Stimulated activated memory B cell treated with anti-CD40 and anti-IgM and Interleukin-4, amounts not matched to agents 10 μg/mL and 1 μg/mL and 100 μg/mL, for 72 hours (primary cell): ENCODE data around the gene LAMB4.

Source experiments
- ATAC-seq: fragments of 150-1000 bp; cut with Tn5 transposase; 2 replicates; pipeline ENCODE4 v1.10.0; 2021
- H3K27ac Mint-ChIP-seq: one replicate; pipeline ENCODE4 v1.8.0; 2022; ENCODE audit warnings: mild to moderate bottlenecking, mixed read lengths
- H3K27me3 Mint-ChIP-seq: one replicate; pipeline ENCODE4 v1.8.0; 2022; ENCODE audit warnings: mixed read lengths
- H3K36me3 Mint-ChIP-seq: one replicate; pipeline ENCODE4 v1.8.0; 2022; ENCODE audit warnings: mixed read lengths
- H3K4me1 Mint-ChIP-seq: one replicate; pipeline ENCODE4 v1.8.0; 2022; ENCODE audit warnings: mixed read lengths
- H3K4me3 Mint-ChIP-seq: one replicate; pipeline ENCODE4 v1.8.0; 2022; ENCODE audit warnings: mild to moderate bottlenecking, moderate library complexity, mixed read lengths
- H3K9me3 Mint-ChIP-seq: one replicate; pipeline ENCODE4 v1.8.0; 2022; ENCODE audit warnings: mixed read lengths

Gene LAMB4

GRCh38 chr7:108000875-108001763 is 129.0 kb downstream of the LAMB4 start:
- H3K27me3 Mint-ChIP-seq = peaks cover 51% of the 10 kb centered on the region
- peak overlapping the region; percentile 75 for H3K4me3 Mint-ChIP-seq
- H3K4me1 Mint-ChIP-seq = peaks cover 23% of the 10 kb centered on the region
- no peaks in the 10 kb centered on the region for H3K9me3 Mint-ChIP-seq
- H3K27ac Mint-ChIP-seq = no peak overlapping the region
- no peaks in the 10 kb centered on the region for H3K36me3 Mint-ChIP-seq
- no peak for ATAC-seq

DNA sequence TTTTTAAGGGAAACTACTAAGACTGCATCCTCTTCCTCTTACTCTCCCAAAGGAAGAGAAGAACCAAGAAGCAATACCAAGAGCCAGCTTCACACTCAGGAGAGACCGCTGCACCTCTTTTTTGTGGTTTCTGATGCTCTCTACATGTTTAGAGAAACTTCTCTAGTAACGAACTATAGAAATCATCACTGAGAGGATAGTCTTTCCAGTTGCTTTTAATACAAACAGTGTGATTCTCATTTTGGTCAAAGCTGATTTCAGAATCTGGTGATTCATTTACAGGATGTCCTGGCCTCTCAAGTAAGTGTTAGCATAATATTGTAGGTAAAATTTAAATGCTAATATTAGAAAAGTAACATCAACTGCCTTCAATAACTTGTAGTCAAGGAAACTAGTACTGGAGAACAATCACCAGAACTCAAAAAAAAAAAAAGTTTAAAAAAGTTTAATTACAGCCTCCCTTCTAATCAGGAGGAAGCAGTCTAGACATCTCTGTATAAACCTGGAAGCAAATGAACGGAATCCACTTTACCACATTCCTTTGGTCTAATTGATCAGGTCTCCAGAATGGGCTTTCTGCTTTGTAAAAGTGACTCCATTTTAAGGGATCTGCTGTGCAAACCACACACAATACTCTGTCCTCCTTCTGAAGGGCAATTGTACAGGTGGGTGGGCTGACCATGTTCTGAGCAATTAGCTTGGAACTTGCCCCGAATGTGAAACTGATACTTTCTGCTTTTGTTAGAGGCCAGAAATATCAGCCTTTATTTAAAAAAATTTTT is 130.2 kb downstream of the LAMB4 start:
- H3K9me3 Mint-ChIP-seq = no peaks in the 10 kb centered on the region
- H3K27me3 Mint-ChIP-seq = peaks cover 39% of the 10 kb centered on the region
- peaks cover 23% of the 10 kb centered on the region for H3K4me1 Mint-ChIP-seq
- H3K27ac Mint-ChIP-seq = no peak overlapping the region
- H3K36me3 Mint-ChIP-seq = no peaks in the 10 kb centered on the region
- H3K4me3 Mint-ChIP-seq = no peak overlapping the region
- no peak for ATAC-seq

GRCh38 chr7:107998660-107999480 is 131.3 kb downstream of the LAMB4 start:
- ATAC-seq = no peak

GRCh38 chr7:107998150-107998549 is 132.0 kb downstream of the LAMB4 start:
- H3K27ac Mint-ChIP-seq = no peak overlapping the region
- peaks cover 33% of the 10 kb centered on the region for H3K27me3 Mint-ChIP-seq
- H3K9me3 Mint-ChIP-seq = no peaks in the 10 kb centered on the region
- no peaks in the 10 kb centered on the region for H3K36me3 Mint-ChIP-seq
- H3K4me1 Mint-ChIP-seq = peaks cover 15% of the 10 kb centered on the region
- no peak for ATAC-seq
- H3K4me3 Mint-ChIP-seq = no peak overlapping the region

More at GRCh38 chr7:107998660-107999480, 131.3 kb downstream of the LAMB4 start:
- H3K27ac Mint-ChIP-seq = no peak overlapping the region
- H3K4me3 Mint-ChIP-seq = no peak overlapping the region
- no peaks in the 10 kb centered on the region for H3K36me3 Mint-ChIP-seq
- H3K4me1 Mint-ChIP-seq = peaks cover 18% of the 10 kb centered on the region
- peaks cover 30% of the 10 kb centered on the region for H3K27me3 Mint-ChIP-seq
- H3K9me3 Mint-ChIP-seq = no peaks in the 10 kb centered on the region

DNA sequence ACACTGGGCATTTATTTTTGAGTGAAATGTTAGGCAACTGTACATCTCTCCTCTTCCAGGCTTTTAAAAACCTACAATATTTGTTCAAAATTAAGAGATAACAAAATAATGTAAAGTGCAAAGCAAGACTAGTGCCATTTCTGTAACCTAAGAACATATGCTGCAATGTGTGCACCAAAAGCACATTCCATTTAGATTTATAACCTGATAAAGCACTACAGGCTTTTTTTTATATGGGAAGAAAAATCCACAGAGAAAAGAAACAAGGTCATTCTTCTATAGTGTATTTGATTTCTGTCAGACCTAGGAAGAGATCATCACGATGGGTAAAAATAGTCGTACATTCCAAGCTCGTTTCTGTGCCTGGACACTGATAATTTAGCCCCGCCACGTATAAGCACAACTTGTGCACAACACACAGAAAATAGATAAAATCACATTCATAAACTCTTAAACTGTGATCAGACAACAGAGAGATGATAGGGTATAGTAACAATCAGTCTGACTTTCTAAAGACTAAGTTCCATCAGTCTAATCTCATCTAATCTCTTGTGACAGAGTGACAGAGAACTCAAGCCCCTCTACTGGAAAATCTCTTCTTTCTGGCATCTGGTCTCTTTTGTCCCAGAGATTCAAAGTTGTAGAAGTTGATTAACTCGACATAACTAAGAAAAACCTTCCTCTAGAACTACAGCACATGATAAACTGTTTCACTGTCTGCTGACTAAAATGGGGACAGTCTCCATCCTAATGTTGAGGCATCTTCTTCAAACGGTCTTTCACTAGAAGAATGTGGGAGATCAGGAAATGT is 133.9 kb downstream of the LAMB4 start:
- peaks cover under 1% of the 10 kb centered on the region for H3K4me1 Mint-ChIP-seq
- H3K27me3 Mint-ChIP-seq = peaks cover 24% of the 10 kb centered on the region
- H3K36me3 Mint-ChIP-seq = no peaks in the 10 kb centered on the region
- no peak overlapping the region for H3K4me3 Mint-ChIP-seq
- H3K9me3 Mint-ChIP-seq = no peaks in the 10 kb centered on the region
- no peak for ATAC-seq
- no peak overlapping the region for H3K27ac Mint-ChIP-seq

DNA sequence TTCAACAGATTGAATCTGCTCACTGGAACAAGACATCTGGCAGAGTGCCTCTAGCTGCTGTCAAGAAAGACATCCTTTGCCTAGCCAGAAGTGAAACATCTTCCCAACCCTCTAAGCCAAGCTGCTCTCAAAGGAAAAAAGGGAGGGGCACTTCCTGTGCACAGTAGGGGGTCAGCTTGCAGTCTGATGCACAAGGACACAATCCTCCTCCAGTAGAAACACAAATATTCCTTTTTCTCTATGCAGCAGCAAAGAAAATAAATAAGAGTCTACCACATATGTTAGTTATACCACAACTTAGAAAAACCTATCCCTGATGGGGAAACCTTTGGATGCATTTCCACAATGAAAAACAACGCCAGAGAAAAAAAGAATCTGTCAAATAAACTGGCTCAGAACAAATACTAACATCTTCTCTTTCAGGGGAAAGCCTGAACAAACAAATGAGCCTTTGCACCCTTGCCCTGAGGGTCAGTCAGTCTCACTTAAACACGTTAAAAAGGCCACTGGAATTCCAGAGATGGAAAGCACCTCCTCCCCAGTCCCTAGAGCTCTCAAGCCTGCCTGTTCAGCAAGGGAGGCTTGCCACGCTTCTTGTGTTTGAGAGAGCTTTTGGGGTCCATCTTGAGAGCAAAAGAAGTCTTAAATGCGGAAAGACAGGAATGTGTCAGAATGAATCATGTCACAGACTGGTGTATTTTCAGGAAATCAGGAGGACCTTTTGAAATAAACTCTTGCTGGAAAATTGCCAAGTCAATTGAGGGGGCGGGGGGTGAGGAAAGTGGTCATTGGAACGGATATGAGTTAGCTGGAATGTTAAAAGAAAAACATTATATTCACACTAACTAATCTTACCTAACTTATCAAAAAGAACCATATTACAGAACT is 134.7 kb downstream of the LAMB4 start:
- Mint-ChIP-seq H3K4me1 (no peaks in the 10 kb centered on the region), H3K27me3 (peaks cover 18% of the 10 kb centered on the region), H3K9me3 (no peaks in the 10 kb centered on the region), H3K27ac (no peak overlapping the region), H3K36me3 (no peaks in the 10 kb centered on the region), H3K4me3 (no peak overlapping the region)
- no peak for ATAC-seq

DNA sequence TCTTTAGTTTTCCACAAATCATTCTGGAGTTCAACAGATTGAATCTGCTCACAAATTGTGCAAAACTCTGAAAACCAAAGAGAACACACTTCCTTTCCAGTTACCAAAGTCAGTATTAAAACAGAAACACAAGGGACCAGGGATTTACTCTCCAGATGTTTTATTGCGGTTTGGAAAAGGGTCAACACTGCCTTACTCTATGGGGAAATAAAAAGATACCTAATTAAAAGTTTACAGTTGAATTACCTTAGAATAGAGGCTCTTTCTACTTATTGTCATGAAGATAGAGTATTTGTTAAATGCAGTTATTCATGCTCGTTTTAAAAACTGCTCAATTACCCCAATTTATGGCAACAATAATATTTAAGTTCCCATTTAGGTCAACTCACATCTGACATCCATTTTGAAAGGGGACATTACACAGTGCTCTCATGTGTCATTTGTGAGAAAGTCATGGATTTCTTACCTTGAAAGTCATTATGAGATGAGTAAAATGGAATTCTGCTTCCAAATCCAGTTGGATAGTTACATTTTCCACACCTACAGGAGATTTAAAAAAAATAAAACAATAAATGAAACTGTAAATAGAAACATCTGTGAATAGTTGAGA is 135.6 kb downstream of the LAMB4 start:
- peaks cover 20% of the 10 kb centered on the region for H3K27me3 Mint-ChIP-seq
- no peaks in the 10 kb centered on the region for H3K36me3 Mint-ChIP-seq
- no peaks in the 10 kb centered on the region for H3K9me3 Mint-ChIP-seq
- H3K27ac Mint-ChIP-seq = no peak overlapping the region
- ATAC-seq = no peak
- H3K4me1 Mint-ChIP-seq = no peaks in the 10 kb centered on the region
- no peak overlapping the region for H3K4me3 Mint-ChIP-seq

DNA sequence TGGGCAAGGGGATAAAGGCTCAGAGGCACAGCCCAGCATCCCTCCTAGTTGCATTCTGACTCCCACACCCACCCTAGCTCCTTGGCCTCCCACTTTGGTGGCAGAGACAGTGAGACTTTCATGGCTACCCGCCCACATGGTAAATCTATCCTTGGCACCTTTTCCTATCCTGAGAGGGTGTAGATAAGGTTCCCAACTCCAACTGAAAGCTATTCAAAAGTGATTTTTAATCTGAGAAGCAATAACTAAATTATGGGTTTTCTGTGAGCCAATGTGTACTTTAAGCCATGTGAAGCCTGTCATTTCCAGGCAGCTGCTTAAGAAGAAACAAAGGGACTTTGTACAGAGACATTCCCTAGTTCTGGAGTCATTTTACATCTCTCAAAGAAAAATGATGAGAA is 136.3 kb downstream of the LAMB4 start:
- Mint-ChIP-seq H3K4me3 (no peak overlapping the region), H3K9me3 (no peaks in the 10 kb centered on the region), H3K27ac (no peak overlapping the region), H3K27me3 (peaks cover 26% of the 10 kb centered on the region), H3K4me1 (no peaks in the 10 kb centered on the region), H3K36me3 (no peaks in the 10 kb centered on the region)
- no peak for ATAC-seq

GRCh38 chr7:107989618-107990373 is 140.4 kb downstream of the LAMB4 start:
- peaks cover 47% of the 10 kb centered on the region for H3K27me3 Mint-ChIP-seq
- no peaks in the 10 kb centered on the region for H3K9me3 Mint-ChIP-seq
- H3K27ac Mint-ChIP-seq = no peak overlapping the region
- ATAC-seq = no peak
- no peak overlapping the region for H3K4me3 Mint-ChIP-seq
- no peaks in the 10 kb centered on the region for H3K36me3 Mint-ChIP-seq
- H3K4me1 Mint-ChIP-seq = no peaks in the 10 kb centered on the region

GRCh38 chr7:107982918-107983389 is 147.2 kb downstream of the LAMB4 start:
- H3K36me3 Mint-ChIP-seq = no peaks in the 10 kb centered on the region
- H3K4me1 Mint-ChIP-seq = no peaks in the 10 kb centered on the region

DNA sequence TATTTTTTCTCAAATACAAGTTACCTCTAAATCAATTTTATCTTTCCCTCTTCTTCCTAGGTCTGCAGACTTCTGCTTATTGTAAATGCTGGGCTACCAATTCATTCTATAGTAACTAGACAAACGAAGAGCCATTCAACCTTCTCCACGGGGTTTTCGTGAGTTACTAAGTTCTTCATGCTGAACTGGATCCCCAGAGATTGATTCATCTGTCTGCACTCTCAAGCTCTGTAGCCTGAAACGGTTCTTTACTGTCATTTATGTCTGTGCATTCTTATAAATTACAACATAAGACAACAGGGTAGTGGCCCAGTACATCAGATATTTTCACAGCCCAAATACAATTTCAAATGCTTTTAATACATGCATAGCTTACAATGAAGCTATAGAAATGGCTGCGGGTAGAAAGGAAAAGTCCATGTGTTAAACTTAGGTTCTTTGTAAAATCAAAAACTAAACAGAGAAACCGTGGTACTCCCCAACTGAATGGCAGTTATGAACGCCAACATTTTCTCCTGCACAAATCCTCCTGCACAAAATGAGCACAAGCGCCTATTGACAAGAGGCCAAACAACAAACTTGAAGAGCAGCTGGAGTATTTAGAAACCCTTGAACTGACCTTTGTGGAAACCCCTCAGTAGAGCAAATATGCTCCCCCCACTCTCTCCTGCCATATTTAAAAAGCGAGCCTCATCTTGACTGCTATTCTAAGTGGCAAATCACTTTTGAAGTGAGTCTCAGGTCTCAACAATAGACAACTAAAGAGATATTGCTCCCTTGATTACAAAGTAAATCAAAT is 147.9 kb downstream of the LAMB4 start:
- H3K36me3 Mint-ChIP-seq = no peaks in the 10 kb centered on the region
- H3K4me3 Mint-ChIP-seq = no peak overlapping the region
- no peaks in the 10 kb centered on the region for H3K9me3 Mint-ChIP-seq
- ATAC-seq = no peak
- H3K27me3 Mint-ChIP-seq = peaks cover 9% of the 10 kb centered on the region
- H3K4me1 Mint-ChIP-seq = no peaks in the 10 kb centered on the region
- no peak overlapping the region for H3K27ac Mint-ChIP-seq

More at GRCh38 chr7:107982918-107983389, 147.2 kb downstream of the LAMB4 start:
- H3K4me3 Mint-ChIP-seq = no peak overlapping the region
- no peak overlapping the region for H3K27ac Mint-ChIP-seq
- peaks cover 11% of the 10 kb centered on the region for H3K27me3 Mint-ChIP-seq
- ATAC-seq = no peak
- no peaks in the 10 kb centered on the region for H3K9me3 Mint-ChIP-seq

- Mint-ChIP-seq H3K27me3 (peaks cover 12% of the 10 kb centered on the region), H3K36me3 (no peaks in the 10 kb centered on the region), H3K27ac (no peak overlapping the region), H3K4me1 (no peaks in the 10 kb centered on the region), H3K4me3 (no peak overlapping the region), H3K9me3 (no peaks in the 10 kb centered on the region)
- ATAC-seq = no peak
Measured at GRCh38 chr7:107981466-107981865, 148.7 kb downstream of the LAMB4 start.
